HepG2 (cell line): ENCODE results near the gene TRPV5. TPM values are rescaled to one million over a fixed set of nuclear protein-coding genes. Genes with fewer than 3 reads are reported as not detected.

Source experiments
- ATAC-seq: fragments of 200-7000 bp; cut with Tn5 transposase; 3 replicates; pipeline ENCODE4 v1.9.1; 2020; ENCODE audit warnings: mild to moderate bottlenecking, moderate library complexity
- BruUV-seq: library from RNA; stranded (reverse); fragments of 400-500 nt; replicated peaks from 2 replicates; lab custom pipeline; 2021; lab: Mats Ljungman, UMichigan
- CTCF ChIA-PET: fragments of 300-600 bp; formaldehyde crosslinking; extraction: SDS; loops from one replicate; lab custom pipeline; 2021; ENCODE audit warnings: low total read pairs, inconsistent platforms, low intra/inter-chr PET ratio; lab: Yijun Ruan, JAX
- POLR2A ChIA-PET: fragments of 350-600 bp; sonication (Branson Sonifier 250); formaldehyde crosslinking; loops from one replicate; lab custom pipeline; 2020; ENCODE audit warnings: antibody characterized with exemption, inconsistent platforms; lab: Yijun Ruan, JAX
- DNase-seq: peaks from one replicate; pipeline ENCODE4 v3.0.0-alpha.2; 2015; ENCODE audit warnings: low spot score
- FAIRE-seq: peaks from 3 replicates; lab custom pipeline; 2011; peaks lifted over from hg19 to GRCh38; lab: Jason Lieb, UNC
- H2AFZ ChIP-seq: one replicate; pipeline ENCODE4 v1.6.1; 2011; ENCODE audit warnings: low read length, inconsistent platforms
- H3K27ac ChIP-seq: fragments of 300-600 bp; 3 replicates; pipeline ENCODE4 v1.8.0; 2011; ENCODE audit warnings: mixed run types, mild to moderate bottlenecking, mixed read lengths, low read length, inconsistent platforms; ENCODE audit not compliant: insufficient read depth; ENCODE audit errors: extremely low read length
- H3K27me3 ChIP-seq, 2 experiments: fragments of 200-600 bp in 1 of 2; 2 replicates in 1 of 2; 3 replicates in 1 of 2; pipeline versions ENCODE4 v1.6.0 to v1.8.0; 2011; ENCODE audit warnings: low read length in 2 of 2, mild to moderate bottlenecking in 2 of 2, moderate library complexity in 2 of 2, inconsistent platforms in 1 of 2; ENCODE audit not compliant: insufficient read depth in 2 of 2, control insufficient read depth in 1 of 2
- H3K36me3 ChIP-seq, 2 experiments: fragments of 200-600 bp in 1 of 2; replicated peaks in 1 of 2; 2 replicates in 1 of 2; 3 replicates in 1 of 2; pipeline versions ENCODE4 v1.5.1 to v1.8.0; 2011; ENCODE audit warnings: low read length in 2 of 2, inconsistent platforms in 1 of 2; ENCODE audit not compliant: insufficient read depth in 2 of 2, control insufficient read depth in 1 of 2
- H3K4me1 ChIP-seq: 2 replicates; pipeline ENCODE4 v1.5.1; 2012; ENCODE audit warnings: low read length, inconsistent platforms; ENCODE audit not compliant: insufficient read depth
- H3K4me2 ChIP-seq: 2 replicates; pipeline ENCODE4 v1.6.0; 2011; ENCODE audit warnings: low read depth, low read length, inconsistent platforms
- H3K4me3 ChIP-seq, 3 experiments: fragments of 200-600 bp in 1 of 3; sonication (generic), shearing (Covaris generic) in 1 of 3; replicated peaks in 1 of 3; 2 replicates each; pipeline ENCODE4 v1.5.1; 2011 to 2016; ENCODE audit warnings: low read length in 3 of 3, inconsistent platforms in 2 of 3, low read depth in 2 of 3, mild to moderate bottlenecking in 2 of 3, control low read depth in 1 of 3, mixed read lengths in 1 of 3; ENCODE audit not compliant: insufficient read depth in 1 of 3
- H3K79me2 ChIP-seq: one replicate; pipeline ENCODE4 v1.6.1; 2011; ENCODE audit warnings: low read length, inconsistent platforms; ENCODE audit not compliant: insufficient read depth
- H3K9ac ChIP-seq: 2 replicates; pipeline ENCODE4 v1.6.0; 2011; ENCODE audit warnings: mild to moderate bottlenecking, low read depth, low read length, inconsistent platforms; ENCODE audit not compliant: insufficient read depth
- H3K9me3 ChIP-seq: 2 replicates; pipeline ENCODE4 v1.5.1; 2012; ENCODE audit warnings: mild to moderate bottlenecking, low read length
- H4K20me1 ChIP-seq: 2 replicates; pipeline ENCODE4 v1.6.0; 2011; ENCODE audit warnings: inconsistent platforms, mild to moderate bottlenecking, low read length, moderate library complexity; ENCODE audit not compliant: insufficient read depth
- GATAD1 ChIP-seq: IDR thresholded peaks from 2 replicates; pipeline ENCODE4 v1.6.1; 2016; ENCODE audit warnings: missing genetic modification reagents, missing compliant biosample characterization
- KAT7 ChIP-seq: IDR thresholded peaks from 2 replicates; pipeline ENCODE4 v1.6.1; 2018; ENCODE audit warnings: borderline replicate concordance, missing compliant biosample characterization
- KDM1A ChIP-seq: IDR thresholded peaks from 2 replicates; pipeline ENCODE4 v1.6.1; 2016; ENCODE audit warnings: missing compliant biosample characterization
- MIER3 ChIP-seq: IDR thresholded peaks from 2 replicates; pipeline ENCODE4 v1.6.1; 2016; ENCODE audit warnings: missing compliant biosample characterization, borderline replicate concordance
- RFX1 ChIP-seq: fragments of 450-650 bp; IDR thresholded peaks from 2 replicates; pipeline ENCODE4 v1.6.1; 2017
- STAT5B ChIP-seq: sonication (generic); formaldehyde crosslinking; IDR thresholded peaks from 2 replicates; pipeline ENCODE4 v1.4.0; 2020; ENCODE audit warnings: missing genetic modification reagents
- WGBS: methylation state at CpG from one replicate; pipeline ENCODE4 v1.1.6; 2017; ENCODE audit warnings: low lambda C conversion rate; 5-methylcytosine and 5-hydroxymethylcytosine counted together
- in situ Hi-C: cut with HindIII; loops from 2 replicates; pipeline ENCODE4 v1.10.0; 2017; ENCODE audit warnings: low pct_unique_long_range_greater_than_20kb; ENCODE audit not compliant: extremely low pct_ligation_motif_present
- intact Hi-C: fragments of 100-400 bp; cut with micrococcal nuclease; formaldehyde crosslinking; loops from one replicate; pipeline ENCODE4 v1.10.0; 2022; ENCODE audit not compliant: unreplicated experiment
- polyA plus RNA-seq, 8 experiments: library from polyadenylated mRNA; depleted of rRNA in 3 of 8; stranded (reverse) in 7 of 8; unstranded in 1 of 8; fragments of >200 nt; fragmentation: Illumina TruSeq in 4 of 8; extraction: Trizol in 4 of 8; gene quantifications; 2 replicates each; pipeline versions ENCODE4 v1.2.1 to v1.2.3, GENCODE V29; 2011 to 2016; ENCODE audit warnings: low read depth in 4 of 8, missing spikeins in 1 of 8, mixed read lengths in 1 of 8; ENCODE audit not compliant: insufficient read depth in 1 of 8
- total RNA-seq, 5 experiments: library from RNA; depleted of rRNA; stranded (reverse); fragments of >200 nt; fragmentation: Illumina TruSeq; extraction: Trizol; gene quantifications; 2 replicates each; pipeline ENCODE4 v1.2.3, GENCODE V29; 2016; ENCODE audit warnings: low read depth in 1 of 5
- TF ChIP-seq, protein P1 (sequence below): sonication (generic); formaldehyde crosslinking; IDR thresholded peaks from 2 replicates; pipeline ENCODE4 v1.4.0; 2020; ENCODE audit warnings: missing genetic modification reagents, borderline replicate concordance
- TF ChIP-seq, protein P2 (sequence below): sonication (generic); formaldehyde crosslinking; conservative IDR thresholded peaks from 2 replicates; pipeline ENCODE4 v1.8.0; 2022; ENCODE audit warnings: missing genetic modification reagents
- TF ChIP-seq, protein P3 (sequence below): sonication (generic); formaldehyde crosslinking; IDR thresholded peaks from 2 replicates; pipeline ENCODE4 v1.4.0; 2020; ENCODE audit warnings: missing genetic modification reagents, borderline replicate concordance
- TF ChIP-seq, protein P4 (sequence below): sonication (generic); formaldehyde crosslinking; IDR thresholded peaks from 2 replicates; pipeline ENCODE4 v1.5.0; 2020; ENCODE audit warnings: mild to moderate bottlenecking, missing genetic modification reagents, moderate library complexity

TRPV5 gene
- total and polyA plus RNA-seq, 2 of the 13 experiments (the other 11 are each of a cell fraction or from before 2014, with no cell fraction given) = not detected

DNA sequence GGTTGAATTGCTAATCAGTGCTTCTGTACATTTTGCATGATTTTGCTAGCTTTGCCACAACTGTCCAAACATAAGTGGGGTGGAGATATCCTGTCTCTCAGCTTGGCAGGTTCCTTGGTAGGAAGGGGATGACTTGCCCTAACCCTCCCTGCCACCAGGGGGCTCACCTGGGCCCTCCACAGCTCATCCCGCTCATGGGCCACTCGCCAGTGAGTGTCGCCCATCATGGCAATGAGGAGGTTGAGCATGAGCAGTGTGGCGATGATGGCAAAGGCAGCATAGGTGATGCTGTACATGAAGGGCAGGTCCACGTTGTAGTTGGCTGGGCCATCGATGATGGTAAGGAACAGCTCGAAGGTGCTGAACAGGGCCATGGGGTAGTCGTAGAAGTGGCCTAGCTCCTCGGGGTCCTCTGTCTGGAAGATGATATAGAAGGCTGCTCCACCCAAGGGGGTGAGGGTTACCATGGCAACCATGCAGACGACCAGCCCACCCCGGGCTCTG lies 60.2 kb downstream of the TRPV5 start:
- 28% methylated on average over 7 of the region's 11 CpGs for WGBS
- Histone ChIP-seq H3K79me2 (no peaks in the 10 kb centered on the region), H3K4me2 (no peak overlapping the region), H3K27me3 (peaks cover 0 to 7% of the 10 kb centered on the region in 2 experiments; a peak in 2 of 5 replicates), H3K9ac (no peak overlapping the region), H3K9me3 (no peaks in the 10 kb centered on the region), H4K20me1 (no peaks in the 10 kb centered on the region), H3K4me1 (no peaks in the 10 kb centered on the region), H3K4me3 (no peak overlapping the region), H3K36me3 (no peaks in the 10 kb centered on the region), H3K27ac (no peak overlapping the region), H2AFZ (no peak overlapping the region)
- intact Hi-C loops (no loop called here), in situ Hi-C loops (loop anchor here (10.0 kb wide), 1 partner anchor 341 kb away; no protein-coding TSS in a partner anchor)
- ChIA-PET CTCF (interaction anchor here (1.2 kb wide), 1 partner anchor 342 kb away, joined by 3 read pairs; no protein-coding TSS in a partner anchor), POLR2A (no interaction called here)
- FAIRE-seq (no peak), ATAC-seq (peak; percentile 64), DNase-seq (no peak)
- no TSS peak for BruUV-seq
- TF ChIP-seq MIER3 (CRISPR knock-in tag) = no peak
- TF ChIP-seq STAT5B (CRISPR knock-in tag) = no peak
- no peak for TF ChIP-seq GATAD1 (CRISPR knock-in tag)
- TF ChIP-seq, protein P1, sequence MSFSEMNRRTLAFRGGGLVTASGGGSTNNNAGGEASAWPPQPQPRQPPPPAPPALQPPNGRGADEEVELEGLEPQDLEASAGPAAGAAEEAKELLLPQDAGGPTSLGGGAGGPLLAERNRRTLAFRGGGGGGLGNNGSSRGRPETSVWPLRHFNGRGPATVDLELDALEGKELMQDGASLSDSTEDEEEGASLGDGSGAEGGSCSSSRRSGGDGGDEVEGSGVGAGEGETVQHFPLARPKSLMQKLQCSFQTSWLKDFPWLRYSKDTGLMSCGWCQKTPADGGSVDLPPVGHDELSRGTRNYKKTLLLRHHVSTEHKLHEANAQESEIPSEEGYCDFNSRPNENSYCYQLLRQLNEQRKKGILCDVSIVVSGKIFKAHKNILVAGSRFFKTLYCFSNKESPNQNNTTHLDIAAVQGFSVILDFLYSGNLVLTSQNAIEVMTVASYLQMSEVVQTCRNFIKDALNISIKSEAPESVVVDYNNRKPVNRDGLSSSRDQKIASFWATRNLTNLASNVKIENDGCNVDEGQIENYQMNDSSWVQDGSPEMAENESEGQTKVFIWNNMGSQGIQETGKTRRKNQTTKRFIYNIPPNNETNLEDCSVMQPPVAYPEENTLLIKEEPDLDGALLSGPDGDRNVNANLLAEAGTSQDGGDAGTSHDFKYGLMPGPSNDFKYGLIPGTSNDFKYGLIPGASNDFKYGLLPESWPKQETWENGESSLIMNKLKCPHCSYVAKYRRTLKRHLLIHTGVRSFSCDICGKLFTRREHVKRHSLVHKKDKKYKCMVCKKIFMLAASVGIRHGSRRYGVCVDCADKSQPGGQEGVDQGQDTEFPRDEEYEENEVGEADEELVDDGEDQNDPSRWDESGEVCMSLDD (CRISPR knock-in tag) = no peak
- TF ChIP-seq, protein P2, sequence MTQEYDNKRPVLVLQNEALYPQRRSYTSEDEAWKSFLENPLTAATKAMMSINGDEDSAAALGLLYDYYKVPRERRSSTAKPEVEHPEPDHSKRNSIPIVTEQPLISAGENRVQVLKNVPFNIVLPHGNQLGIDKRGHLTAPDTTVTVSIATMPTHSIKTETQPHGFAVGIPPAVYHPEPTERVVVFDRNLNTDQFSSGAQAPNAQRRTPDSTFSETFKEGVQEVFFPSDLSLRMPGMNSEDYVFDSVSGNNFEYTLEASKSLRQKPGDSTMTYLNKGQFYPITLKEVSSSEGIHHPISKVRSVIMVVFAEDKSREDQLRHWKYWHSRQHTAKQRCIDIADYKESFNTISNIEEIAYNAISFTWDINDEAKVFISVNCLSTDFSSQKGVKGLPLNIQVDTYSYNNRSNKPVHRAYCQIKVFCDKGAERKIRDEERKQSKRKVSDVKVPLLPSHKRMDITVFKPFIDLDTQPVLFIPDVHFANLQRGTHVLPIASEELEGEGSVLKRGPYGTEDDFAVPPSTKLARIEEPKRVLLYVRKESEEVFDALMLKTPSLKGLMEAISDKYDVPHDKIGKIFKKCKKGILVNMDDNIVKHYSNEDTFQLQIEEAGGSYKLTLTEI (CRISPR knock-in tag) = no peak
- TF ChIP-seq, protein P3, sequence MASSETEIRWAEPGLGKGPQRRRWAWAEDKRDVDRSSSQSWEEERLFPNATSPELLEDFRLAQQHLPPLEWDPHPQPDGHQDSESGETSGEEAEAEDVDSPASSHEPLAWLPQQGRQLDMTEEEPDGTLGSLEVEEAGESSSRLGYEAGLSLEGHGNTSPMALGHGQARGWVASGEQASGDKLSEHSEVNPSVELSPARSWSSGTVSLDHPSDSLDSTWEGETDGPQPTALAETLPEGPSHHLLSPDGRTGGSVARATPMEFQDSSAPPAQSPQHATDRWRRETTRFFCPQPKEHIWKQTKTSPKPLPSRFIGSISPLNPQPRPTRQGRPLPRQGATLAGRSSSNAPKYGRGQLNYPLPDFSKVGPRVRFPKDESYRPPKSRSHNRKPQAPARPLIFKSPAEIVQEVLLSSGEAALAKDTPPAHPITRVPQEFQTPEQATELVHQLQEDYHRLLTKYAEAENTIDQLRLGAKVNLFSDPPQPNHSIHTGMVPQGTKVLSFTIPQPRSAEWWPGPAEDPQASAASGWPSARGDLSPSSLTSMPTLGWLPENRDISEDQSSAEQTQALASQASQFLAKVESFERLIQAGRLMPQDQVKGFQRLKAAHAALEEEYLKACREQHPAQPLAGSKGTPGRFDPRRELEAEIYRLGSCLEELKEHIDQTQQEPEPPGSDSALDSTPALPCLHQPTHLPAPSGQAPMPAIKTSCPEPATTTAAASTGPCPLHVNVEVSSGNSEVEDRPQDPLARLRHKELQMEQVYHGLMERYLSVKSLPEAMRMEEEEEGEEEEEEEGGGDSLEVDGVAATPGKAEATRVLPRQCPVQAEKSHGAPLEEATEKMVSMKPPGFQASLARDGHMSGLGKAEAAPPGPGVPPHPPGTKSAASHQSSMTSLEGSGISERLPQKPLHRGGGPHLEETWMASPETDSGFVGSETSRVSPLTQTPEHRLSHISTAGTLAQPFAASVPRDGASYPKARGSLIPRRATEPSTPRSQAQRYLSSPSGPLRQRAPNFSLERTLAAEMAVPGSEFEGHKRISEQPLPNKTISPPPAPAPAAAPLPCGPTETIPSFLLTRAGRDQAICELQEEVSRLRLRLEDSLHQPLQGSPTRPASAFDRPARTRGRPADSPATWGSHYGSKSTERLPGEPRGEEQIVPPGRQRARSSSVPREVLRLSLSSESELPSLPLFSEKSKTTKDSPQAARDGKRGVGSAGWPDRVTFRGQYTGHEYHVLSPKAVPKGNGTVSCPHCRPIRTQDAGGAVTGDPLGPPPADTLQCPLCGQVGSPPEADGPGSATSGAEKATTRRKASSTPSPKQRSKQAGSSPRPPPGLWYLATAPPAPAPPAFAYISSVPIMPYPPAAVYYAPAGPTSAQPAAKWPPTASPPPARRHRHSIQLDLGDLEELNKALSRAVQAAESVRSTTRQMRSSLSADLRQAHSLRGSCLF (CRISPR knock-in tag) = no peak
- TF ChIP-seq RFX1 = peak; percentile 45; the same call in 1 of the 2 replicates
- TF ChIP-seq, protein P4, sequence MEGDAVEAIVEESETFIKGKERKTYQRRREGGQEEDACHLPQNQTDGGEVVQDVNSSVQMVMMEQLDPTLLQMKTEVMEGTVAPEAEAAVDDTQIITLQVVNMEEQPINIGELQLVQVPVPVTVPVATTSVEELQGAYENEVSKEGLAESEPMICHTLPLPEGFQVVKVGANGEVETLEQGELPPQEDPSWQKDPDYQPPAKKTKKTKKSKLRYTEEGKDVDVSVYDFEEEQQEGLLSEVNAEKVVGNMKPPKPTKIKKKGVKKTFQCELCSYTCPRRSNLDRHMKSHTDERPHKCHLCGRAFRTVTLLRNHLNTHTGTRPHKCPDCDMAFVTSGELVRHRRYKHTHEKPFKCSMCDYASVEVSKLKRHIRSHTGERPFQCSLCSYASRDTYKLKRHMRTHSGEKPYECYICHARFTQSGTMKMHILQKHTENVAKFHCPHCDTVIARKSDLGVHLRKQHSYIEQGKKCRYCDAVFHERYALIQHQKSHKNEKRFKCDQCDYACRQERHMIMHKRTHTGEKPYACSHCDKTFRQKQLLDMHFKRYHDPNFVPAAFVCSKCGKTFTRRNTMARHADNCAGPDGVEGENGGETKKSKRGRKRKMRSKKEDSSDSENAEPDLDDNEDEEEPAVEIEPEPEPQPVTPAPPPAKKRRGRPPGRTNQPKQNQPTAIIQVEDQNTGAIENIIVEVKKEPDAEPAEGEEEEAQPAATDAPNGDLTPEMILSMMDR (CRISPR knock-in tag) = peak; percentile 68
- TF ChIP-seq KDM1A = no peak
- no peak for TF ChIP-seq KAT7 (CRISPR knock-in tag)
